ENCODE results near the gene TMEM184B.

TMEM184B gene

GRCh38 chr22:38262051-38262795 is 10.6 kb downstream of the TMEM184B start:
- no peak overlapping the region for H3K27ac ChIP-seq

GRCh38 chr22:38260761-38261681 is 11.8 kb downstream of the TMEM184B start:
- H3K27ac ChIP-seq: no peak overlapping the region
- TF ChIP-seq CTCF (IDR thresholded peaks at IDR 0.05) (no peak), ZFX (IDR thresholded peaks at IDR 0.05; ENCODE audit: borderline replicate concordance) (no peak)

More at GRCh38 chr22:38262051-38262795, 10.6 kb downstream of the TMEM184B start:
- TF ChIP-seq ZFX (IDR thresholded peaks at IDR 0.05; ENCODE audit: borderline replicate concordance) (no peak), CTCF (IDR thresholded peaks at IDR 0.05) (peak; percentile 70)

- TF ChIP-seq ZFX (IDR thresholded peaks at IDR 0.05; ENCODE audit: borderline replicate concordance): no peak
- no peak for TF ChIP-seq CTCF (IDR thresholded peaks at IDR 0.05)
- H3K27ac ChIP-seq: no peak overlapping the region
These were observed 13.4 kb downstream of the TMEM184B start for GRCh38 chr22:38259370-38259769.

GRCh38 chr22:38258895-38259294 is 13.9 kb downstream of the TMEM184B start:
- no peak overlapping the region for H3K27ac ChIP-seq
- no peak for TF ChIP-seq ZFX (IDR thresholded peaks at IDR 0.05; ENCODE audit: borderline replicate concordance)

GRCh38 chr22:38257650-38258250 is 15.1 kb downstream of the TMEM184B start:
- H3K27ac ChIP-seq: no peak overlapping the region
- TF ChIP-seq CTCF (IDR thresholded peaks at IDR 0.05): no peak
- no peak for TF ChIP-seq ZFX (IDR thresholded peaks at IDR 0.05; ENCODE audit: borderline replicate concordance)

GRCh38 chr22:38257181-38257580 is 15.6 kb downstream of the TMEM184B start:
- TF ChIP-seq CTCF (IDR thresholded peaks at IDR 0.05) (no peak), ZFX (IDR thresholded peaks at IDR 0.05; ENCODE audit: borderline replicate concordance) (no peak)
- H3K27ac ChIP-seq: no peak overlapping the region

GRCh38 chr22:38255697-38256096 is 17.1 kb downstream of the TMEM184B start:
- no peak overlapping the region for H3K27ac ChIP-seq
- no peak for TF ChIP-seq ZFX (IDR thresholded peaks at IDR 0.05; ENCODE audit: borderline replicate concordance)
- no peak for TF ChIP-seq CTCF (IDR thresholded peaks at IDR 0.05)
